H1 (cell line): Measurements from ENCODE around the gene TVP23A. TPM values are rescaled to one million over a fixed set of nuclear protein-coding genes. Genes with fewer than 3 reads are reported as not detected.
A peak's percentile ranks its signal among the peaks of the same experiment; 100 is the strongest.

Source experiments
- CTCF ChIA-PET: fragments of 300-600 bp; sonication (Branson Sonifier 250); formaldehyde crosslinking; loops from one replicate; lab custom pipeline; 2021; ENCODE audit not compliant: partially characterized antibody; lab: Charles Lee
- POLR2A ChIA-PET: fragments of 300-600 bp; sonication (Branson Sonifier 250); formaldehyde crosslinking; loops from one replicate; lab custom pipeline; 2021; ENCODE audit warnings: inconsistent platforms; ENCODE audit not compliant: partially characterized antibody; lab: Charles Lee
- DNase-seq, 2 experiments: peaks; one replicate each; pipeline versions ENCODE4 v3.0.0 to v3.0.0-alpha.2; 2010 to 2022; ENCODE audit warnings: low spot score in 2 of 2, low read depth in 1 of 2, mixed read lengths in 1 of 2
- FAIRE-seq: peaks from 2 replicates; lab custom pipeline; 2011; peaks lifted over from hg19 to GRCh38; lab: Jason Lieb, UNC
- H2AFZ ChIP-seq: 2 replicates; pipeline ENCODE4 v1.8.1; 2012; ENCODE audit warnings: low read length, inconsistent platforms
- H2AK5ac ChIP-seq: 2 replicates; pipeline ENCODE4 v1.6.1; 2013; ENCODE audit warnings: low read depth, low read length
- H2BK120ac ChIP-seq: replicated peaks from 2 replicates; pipeline ENCODE3; 2013; ENCODE audit warnings: low read depth, low read length, inconsistent platforms
- H2BK12ac ChIP-seq: 2 replicates; pipeline ENCODE4 v1.6.1; 2013; ENCODE audit warnings: low read depth, low read length
- H2BK15ac ChIP-seq: 2 replicates; pipeline ENCODE4 v1.6.1; 2013; ENCODE audit warnings: low read length
- H2BK20ac ChIP-seq: 2 replicates; pipeline ENCODE4 v1.6.1; 2013; ENCODE audit warnings: low read length
- H2BK5ac ChIP-seq: 2 replicates; pipeline ENCODE4 v1.6.1; 2013; ENCODE audit warnings: low read depth, low read length
- H3K14ac ChIP-seq: 2 replicates; pipeline ENCODE4 v1.6.1; 2013; ENCODE audit warnings: inconsistent platforms; ENCODE audit not compliant: insufficient read length
- H3K18ac ChIP-seq: 2 replicates; pipeline ENCODE4 v1.6.1; 2013; ENCODE audit warnings: low read length; ENCODE audit errors: extremely low read depth
- H3K23ac ChIP-seq: 2 replicates; pipeline ENCODE4 v1.6.1; 2013; ENCODE audit warnings: inconsistent platforms; ENCODE audit not compliant: insufficient read length
- H3K23me2 ChIP-seq: 2 replicates; pipeline ENCODE4 v1.6.1; 2013; ENCODE audit warnings: low read depth, low read length
- H3K27ac ChIP-seq: 2 replicates; pipeline ENCODE4 v1.6.1; 2011; ENCODE audit warnings: low read depth, low read length, inconsistent platforms
- H3K27me3 ChIP-seq, 4 experiments: replicated peaks in 1 of 4; 1 replicate in 1 of 4; 2 replicates in 3 of 4; pipeline versions ENCODE4 v1.6.1 to v1.8.1; 2011 to 2013; ENCODE audit warnings: low read length in 3 of 4, mild to moderate bottlenecking in 3 of 4, inconsistent platforms in 2 of 4, mixed read lengths in 2 of 4, moderate library complexity in 1 of 4; ENCODE audit not compliant: control insufficient read depth in 3 of 4, insufficient read depth in 3 of 4; ENCODE audit errors: extremely low read depth in 1 of 4
- H3K36me3 ChIP-seq, 4 experiments: 2 replicates each; pipeline versions ENCODE4 v1.6.1 to v1.8.1; 2011 to 2013; ENCODE audit warnings: mild to moderate bottlenecking in 4 of 4, low read length in 3 of 4, moderate library complexity in 2 of 4, control low read depth in 1 of 4, inconsistent platforms in 1 of 4; ENCODE audit not compliant: insufficient read depth in 4 of 4, control insufficient read depth in 2 of 4
- H3K4ac ChIP-seq: replicated peaks from 2 replicates; pipeline ENCODE3; 2013; ENCODE audit warnings: low read length, low read depth, mixed read lengths, inconsistent platforms; ENCODE audit not compliant: insufficient read length
- H3K4me1 ChIP-seq, 4 experiments: replicated peaks in 1 of 4; 1 replicate in 1 of 4; 2 replicates in 3 of 4; pipeline versions ENCODE4 v1.6.1 to v1.8.1; 2011 to 2013; ENCODE audit warnings: low read length in 3 of 4, inconsistent platforms in 2 of 4, mixed read lengths in 1 of 4; ENCODE audit not compliant: insufficient read depth in 4 of 4, control insufficient read depth in 3 of 4
- H3K4me2 ChIP-seq, 2 experiments: 2 replicates each; pipeline versions ENCODE4 v1.6.1 to v1.8.1; 2011 to 2013; ENCODE audit warnings: low read depth in 2 of 2, low read length in 2 of 2, control low read depth in 1 of 2, inconsistent platforms in 1 of 2, mild to moderate bottlenecking in 1 of 2; ENCODE audit not compliant: insufficient read depth in 1 of 2
- H3K4me3 ChIP-seq, 4 experiments: fragments of 200-600, 300-600 bp in 1 of 4; sonication (generic), shearing (Covaris generic), sonication (Bioruptor Twin) in 1 of 4; 2 replicates each; pipeline versions ENCODE4 v1.5.1 to v1.8.1; 2011 to 2016; ENCODE audit warnings: low read length in 4 of 4, low read depth in 3 of 4, control low read depth in 2 of 4, inconsistent platforms in 2 of 4, mild to moderate bottlenecking in 2 of 4, mixed read lengths in 1 of 4, moderate library complexity in 1 of 4; ENCODE audit not compliant: insufficient read depth in 2 of 4; ENCODE audit errors: extremely low read depth in 1 of 4
- H3K56ac ChIP-seq: replicated peaks from 2 replicates; pipeline ENCODE3; 2013; ENCODE audit warnings: low read depth, mild to moderate bottlenecking, mixed read lengths, low read length, inconsistent platforms; ENCODE audit not compliant: insufficient read length
- H3K79me1 ChIP-seq: 2 replicates; pipeline ENCODE4 v1.6.1; 2013; ENCODE audit warnings: low read depth, low read length, control low read depth
- H3K79me2 ChIP-seq, 2 experiments: 2 replicates each; pipeline versions ENCODE4 v1.6.1 to v1.8.1; 2012 to 2013; ENCODE audit warnings: low read length in 2 of 2, mild to moderate bottlenecking in 2 of 2, inconsistent platforms in 1 of 2; ENCODE audit not compliant: insufficient read depth in 2 of 2, control insufficient read depth in 1 of 2
- H3K9ac ChIP-seq, 4 experiments: replicated peaks in 1 of 4; 1 replicate in 1 of 4; 2 replicates in 3 of 4; pipeline versions ENCODE4 v1.6.1 to v1.8.1; 2011 to 2013; ENCODE audit warnings: low read depth in 3 of 4, low read length in 3 of 4, control low read depth in 2 of 4, mild to moderate bottlenecking in 2 of 4, moderate library complexity in 2 of 4, inconsistent platforms in 1 of 4; ENCODE audit errors: extremely low read depth in 1 of 4
- H3K9me3 ChIP-seq, 2 experiments: 2 replicates each; pipeline versions ENCODE4 v1.6.1 to v1.8.1; 2012 to 2013; ENCODE audit warnings: mild to moderate bottlenecking in 2 of 2, moderate library complexity in 2 of 2, control low read depth in 1 of 2, inconsistent platforms in 1 of 2, low read depth in 1 of 2, low read length in 1 of 2, mixed read lengths in 1 of 2; ENCODE audit not compliant: insufficient read depth in 2 of 2
- H4K20me1 ChIP-seq, 2 experiments: replicated peaks in 1 of 2; 2 replicates each; pipeline versions ENCODE3 to v1.8.1; 2011 to 2013; ENCODE audit warnings: inconsistent platforms in 2 of 2, low read length in 2 of 2, mild to moderate bottlenecking in 1 of 2; ENCODE audit not compliant: insufficient read depth in 2 of 2, control insufficient read depth in 1 of 2
- H4K5ac ChIP-seq: 2 replicates; pipeline ENCODE4 v1.6.1; 2013; ENCODE audit warnings: low read length, low read depth, mixed read lengths, inconsistent platforms; ENCODE audit not compliant: insufficient read length
- H4K8ac ChIP-seq: 2 replicates; pipeline ENCODE4 v1.8.0; 2013; ENCODE audit warnings: mild to moderate bottlenecking, moderate library complexity, low read length, inconsistent platforms; ENCODE audit not compliant: insufficient read depth; ENCODE audit errors: extremely low read depth
- H4K91ac ChIP-seq: replicated peaks from 2 replicates; pipeline ENCODE3; 2013; ENCODE audit warnings: low read length, mixed read lengths, inconsistent platforms; ENCODE audit not compliant: insufficient read length
- CREB1 ChIP-seq: IDR thresholded peaks from 2 replicates; pipeline ENCODE4 v1.6.1; 2012; ENCODE audit warnings: inconsistent platforms
- FOSL1 ChIP-seq: IDR thresholded peaks from 2 replicates; pipeline ENCODE4 v1.6.1; 2011; ENCODE audit warnings: mild to moderate bottlenecking, low read depth, low read length, moderate library complexity; ENCODE audit not compliant: insufficient read depth
- MAFK ChIP-seq: IDR thresholded peaks from 2 replicates; pipeline ENCODE4 v1.6.1; 2012; ENCODE audit warnings: low read depth, mild to moderate bottlenecking, improper control_type of control experiment, low read length
- NRF1 ChIP-seq: IDR thresholded peaks from 2 replicates; pipeline ENCODE4 v1.6.1; 2011; ENCODE audit warnings: mild to moderate bottlenecking, low read depth, low read length, improper control_type of control experiment
- PHF8 ChIP-seq: fragments of 200-600 bp; sonication (generic); conservative IDR thresholded peaks from 2 replicates; pipeline ENCODE4 v1.7.1; 2012; ENCODE audit warnings: low read depth, mild to moderate bottlenecking, inconsistent platforms, low read length, moderate library complexity
- RFX5 ChIP-seq: IDR thresholded peaks from 2 replicates; pipeline ENCODE4 v1.6.1; 2011; ENCODE audit warnings: low read depth, low read length, improper control_type of control experiment, borderline replicate concordance
- TAF1 ChIP-seq: IDR thresholded peaks from 2 replicates; pipeline ENCODE4 v1.6.1; 2011; ENCODE audit warnings: mild to moderate bottlenecking, low read depth, low read length
- TAF7 ChIP-seq: optimal IDR thresholded peaks from 2 replicates; pipeline ENCODE3; 2011; ENCODE audit warnings: low read depth, mild to moderate bottlenecking, inconsistent platforms, low read length, moderate library complexity, borderline replicate concordance
- TEAD4 ChIP-seq: IDR thresholded peaks from 2 replicates; pipeline ENCODE4 v1.6.1; 2012; ENCODE audit warnings: low read depth, low read length, inconsistent platforms, mixed read lengths
- WGBS, 2 experiments: shearing (Covaris generic) in 1 of 2; methylation state at CpG; one replicate each; pipeline versions ENCODE4 v1.1.6 to v1.1.7; 2013 to 2015; ENCODE audit warnings: low lambda C conversion rate in 2 of 2, mixed read lengths in 2 of 2, inconsistent platforms in 1 of 2, low coverage in 1 of 2, missing lambda C conversion rate in 1 of 2; ENCODE audit not compliant: insufficient replicate concordance in 2 of 2, insufficient coverage in 1 of 2, insufficient read length in 1 of 2; ENCODE audit errors: extremely low coverage in 1 of 2, missing lambda C conversion rate in 1 of 2; 5-methylcytosine and 5-hydroxymethylcytosine counted together
- polyA plus RNA-seq, 7 experiments: library from polyadenylated mRNA; depleted of rRNA in 3 of 7; stranded (reverse) in 5 of 7; unstranded in 2 of 7; fragments of >200 nt in 5 of 7; fragments of 200-250 nt in 2 of 7; gene quantifications; 1 replicate in 5 of 7; 2 replicates in 1 of 7; 4 replicates in 1 of 7; pipeline versions ENCODE4 v1.2.1 to v1.2.3, GENCODE V29; 2011 to 2013; ENCODE audit warnings: missing spikeins in 2 of 7, mixed read lengths in 2 of 7
- total RNA-seq: library from RNA; stranded (reverse); fragmentation: NEBNext Ultra II Directional; extraction: Animal tissue kit (Norgen Biotek cat#: 25700); gene quantifications from 2 replicates; pipeline ENCODE4 v1.2.1, GENCODE V29; 2021

TVP23A gene
- total and polyA plus RNA-seq, 2 of the 8 experiments (the other 6 are each of a cell fraction or from before 2014, with no cell fraction given): 2.2 to 3.1 TPM

GRCh38 chr16:10865991-10866966 lies 47.7 kb upstream of the TVP23A start:
- Histone ChIP-seq H3K4me2 (no peak overlapping the region), H3K27me3 (no peaks in the 10 kb centered on the region), H3K9ac (no peak overlapping the region), H2BK5ac (no peak overlapping the region), H2AFZ (no peak overlapping the region), H2BK20ac (no peak overlapping the region), H3K56ac (no peak overlapping the region), H4K5ac (no peak overlapping the region), H3K36me3 (no peaks in the 10 kb centered on the region), H3K4ac (no peak overlapping the region), H3K23me2 (no peaks in the 10 kb centered on the region; the same call in 1 of the 2 replicates), H2AK5ac (no peak overlapping the region), H3K14ac (no peak overlapping the region), H2BK12ac (no peak overlapping the region), H3K79me2 (no peaks in the 10 kb centered on the region), H4K91ac (no peak overlapping the region), H2BK15ac (no peak overlapping the region), H3K23ac (no peak overlapping the region), H4K20me1 (no peaks in the 10 kb centered on the region), H2BK120ac (no peak overlapping the region), H3K79me1 (no peaks in the 10 kb centered on the region), H3K27ac (no peak overlapping the region), H3K18ac (no peak overlapping the region), H3K4me3 (no peak overlapping the region), H3K9me3 (no peaks in the 10 kb centered on the region), H4K8ac (peak overlapping the region; percentile 3; the same call in 1 of the 2 replicates), H3K4me1 (peaks cover 0 to 2% (median 0%) of the 10 kb centered on the region in 4 experiments; a peak in 1 of 7 replicates)
- no peak for FAIRE-seq
- no peak for DNase-seq
- CTCF ChIA-PET: no interaction called here
- 96% methylated on average over 12 of the region's 13 CpGs; no CpG with 5 or more reads in 1 of the 2 experiments for WGBS, 2 experiments
- TF ChIP-seq TAF7 (no peak), MAFK (no peak), FOSL1 (no peak), RFX5 (no peak), CREB1 (no peak), PHF8 (no peak), TAF1 (no peak), TEAD4 (no peak), NRF1 (no peak)
- POLR2A ChIA-PET: no interaction called here
